Activated B cell treated with CpG ODN at 0.5 μM for 24 hours (primary cell): ENCODE results near the gene RHOT1. TPM values are rescaled to one million over a fixed set of nuclear protein-coding genes. Genes with fewer than 3 reads are reported as not detected.
"Not testable (repeated sequence)": the region's sequence is repeated elsewhere in the genome, so short reads cannot be mapped to it uniquely, and the experiment has no call there.

Source experiments
- ATAC-seq: fragments of 200-7000 bp; cut with Tn5 transposase; one replicate; pipeline ENCODE4 v1.10.0; 2021; ENCODE audit warnings: low read depth, mild to moderate bottlenecking, moderate library complexity
- CTCF ChIA-PET: fragments of 350-600 bp; sonication (Branson Sonifier 250); formaldehyde crosslinking; loops from one replicate; lab custom pipeline; 2021; ENCODE audit warnings: antibody characterized with exemption; lab: Charles Lee
- POLR2A ChIA-PET: fragments of 350-600 bp; sonication (Branson Sonifier 250); formaldehyde crosslinking; loops from one replicate; lab custom pipeline; 2021; ENCODE audit warnings: antibody characterized with exemption; lab: Charles Lee
- DNase-seq: peaks from one replicate; pipeline ENCODE4 v3.0.0; 2022
- H3K27ac Mint-ChIP-seq: one replicate; pipeline ENCODE4 v1.8.0; 2020; ENCODE audit warnings: mixed read lengths
- H3K27me3 Mint-ChIP-seq: one replicate; pipeline ENCODE4 v1.8.0; 2021; ENCODE audit warnings: mixed read lengths
- H3K36me3 Mint-ChIP-seq: one replicate; pipeline ENCODE4 v1.8.0; 2021; ENCODE audit warnings: low read depth, mixed read lengths
- H3K4me1 Mint-ChIP-seq: one replicate; pipeline ENCODE4 v1.8.0; 2021; ENCODE audit warnings: mixed read lengths
- H3K4me3 Mint-ChIP-seq: one replicate; pipeline ENCODE4 v1.8.0; 2020; ENCODE audit warnings: mild to moderate bottlenecking, mixed read lengths
- H3K9me3 Mint-ChIP-seq: one replicate; pipeline ENCODE4 v1.8.0; 2020; ENCODE audit warnings: mixed read lengths
- intact Hi-C: fragments of 100-400 bp; cut with micrococcal nuclease; formaldehyde crosslinking; loops from one replicate; pipeline ENCODE4 v1.15.1; 2024
- total RNA-seq: library from RNA; stranded (reverse); gene quantifications from 2 replicates; pipeline ENCODE4 v1.2.3, GENCODE V29; 2022
- TF ChIP-seq, protein P1 (sequence below): fragments of 200-600 bp; IDR thresholded peaks from one replicate; pipeline ENCODE4 v1.8.0; 2022; ENCODE audit warnings: antibody characterized with exemption, mild to moderate bottlenecking

RHOT1 gene
- total RNA-seq, 1 donor from 2014 or later, result 16.2 TPM

DNA sequence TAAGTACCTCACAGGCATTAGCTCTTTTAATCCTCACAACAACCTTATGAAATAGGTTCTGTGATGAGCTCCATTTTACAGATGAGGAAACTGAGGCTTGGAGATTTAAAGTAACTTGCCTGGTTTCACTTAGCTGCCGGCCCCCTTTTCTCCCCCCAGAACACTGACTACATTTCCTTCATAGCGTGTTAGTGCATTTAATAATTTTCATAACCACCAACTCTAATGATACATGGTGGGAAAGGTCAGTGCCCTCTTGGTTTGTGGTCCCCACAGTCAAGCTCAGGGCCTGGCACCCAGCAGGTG lies 16.5 kb upstream of the RHOT1 start:
- Mint-ChIP-seq H3K4me3 (no peak overlapping the region), H3K27ac (no peak overlapping the region), H3K27me3 (peaks cover under 1% of the 10 kb centered on the region), H3K36me3 (peaks cover 3% of the 10 kb centered on the region), H3K4me1 (peaks cover 21% of the 10 kb centered on the region), H3K9me3 (no peaks in the 10 kb centered on the region)
- POLR2A ChIA-PET, result interaction anchor here (0.7 kb wide), 1 partner anchor 212 kb away, joined by 3 read pairs; no protein-coding TSS in a partner anchor
- no peak for DNase-seq
- intact Hi-C loops, result no loop called here
- CTCF ChIA-PET, result interaction anchor here (2.7 kb wide), 1 partner anchor 14 kb away, joined by 8 read pairs; no protein-coding TSS in a partner anchor
- TF ChIP-seq, protein P1, sequence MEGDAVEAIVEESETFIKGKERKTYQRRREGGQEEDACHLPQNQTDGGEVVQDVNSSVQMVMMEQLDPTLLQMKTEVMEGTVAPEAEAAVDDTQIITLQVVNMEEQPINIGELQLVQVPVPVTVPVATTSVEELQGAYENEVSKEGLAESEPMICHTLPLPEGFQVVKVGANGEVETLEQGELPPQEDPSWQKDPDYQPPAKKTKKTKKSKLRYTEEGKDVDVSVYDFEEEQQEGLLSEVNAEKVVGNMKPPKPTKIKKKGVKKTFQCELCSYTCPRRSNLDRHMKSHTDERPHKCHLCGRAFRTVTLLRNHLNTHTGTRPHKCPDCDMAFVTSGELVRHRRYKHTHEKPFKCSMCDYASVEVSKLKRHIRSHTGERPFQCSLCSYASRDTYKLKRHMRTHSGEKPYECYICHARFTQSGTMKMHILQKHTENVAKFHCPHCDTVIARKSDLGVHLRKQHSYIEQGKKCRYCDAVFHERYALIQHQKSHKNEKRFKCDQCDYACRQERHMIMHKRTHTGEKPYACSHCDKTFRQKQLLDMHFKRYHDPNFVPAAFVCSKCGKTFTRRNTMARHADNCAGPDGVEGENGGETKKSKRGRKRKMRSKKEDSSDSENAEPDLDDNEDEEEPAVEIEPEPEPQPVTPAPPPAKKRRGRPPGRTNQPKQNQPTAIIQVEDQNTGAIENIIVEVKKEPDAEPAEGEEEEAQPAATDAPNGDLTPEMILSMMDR, result no peak
- ATAC-seq, result no peak

DNA sequence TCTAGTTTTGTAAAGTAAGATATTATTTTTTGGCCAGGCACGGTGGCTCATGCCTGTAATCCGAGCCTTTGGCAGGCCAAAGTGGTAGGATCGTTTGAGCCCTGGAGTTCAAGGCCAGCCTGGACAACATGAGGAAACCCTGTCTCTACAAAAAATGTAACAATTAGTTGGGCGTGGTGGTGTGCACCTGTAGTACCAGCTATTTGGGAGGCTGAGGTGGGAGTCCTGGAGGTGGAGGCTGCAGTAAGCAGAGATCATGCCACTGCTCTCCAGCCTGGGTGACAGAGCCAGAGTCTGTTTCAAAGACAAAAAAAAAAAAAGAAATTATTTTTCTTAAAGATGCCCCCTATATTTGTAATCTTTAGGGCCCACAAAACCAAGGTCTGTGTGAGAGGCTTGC lies 16.0 kb upstream of the RHOT1 start:
- DNase-seq (no peak), ATAC-seq (no peak)
- H3K4me3 Mint-ChIP-seq, result no peak overlapping the region
- no peaks in the 10 kb centered on the region for H3K27me3 Mint-ChIP-seq
- POLR2A ChIA-PET, result interaction anchor here (2.2 kb wide), 1 partner anchor 16 kb away, joined by 5 read pairs; the partner anchor contains the start of gene RHOT1
- intact Hi-C loops, result no loop called here
- CTCF ChIA-PET, result interaction anchor here (2.7 kb wide), 1 partner anchor 13 kb away, joined by 8 read pairs; no protein-coding TSS in a partner anchor
- TF ChIP-seq, protein P1, result no peak
- H3K36me3 Mint-ChIP-seq, result peaks cover 3% of the 10 kb centered on the region
- H3K4me1 Mint-ChIP-seq, result peaks cover 21% of the 10 kb centered on the region
- no peaks in the 10 kb centered on the region for H3K9me3 Mint-ChIP-seq
- no peak overlapping the region for H3K27ac Mint-ChIP-seq

DNA sequence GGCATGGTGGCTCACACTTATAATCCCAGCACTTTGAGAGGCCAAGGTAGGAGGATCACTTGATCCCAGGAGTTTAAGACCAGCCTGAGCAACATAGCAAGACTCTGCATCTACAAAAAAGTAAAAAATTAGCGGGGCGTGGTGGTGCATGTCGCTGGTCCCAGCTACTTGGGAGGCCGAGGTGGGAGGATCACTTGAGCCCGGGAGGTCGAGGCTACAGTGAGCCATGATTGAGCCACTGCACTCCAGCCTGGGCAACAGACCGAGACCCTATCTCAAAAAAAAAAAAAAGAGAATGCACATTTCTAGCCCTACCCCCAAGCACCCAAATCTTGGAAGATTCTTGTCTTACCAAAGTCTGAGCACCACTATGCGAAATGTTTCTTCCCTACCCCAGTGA lies 15.6 kb upstream of the RHOT1 start:
- H3K36me3 Mint-ChIP-seq, result peaks cover 3% of the 10 kb centered on the region
- peak overlapping the region; percentile 96 for H3K4me3 Mint-ChIP-seq
- TF ChIP-seq, protein P1, result no peak
- ATAC-seq (no peak), DNase-seq (no peak)
- H3K27me3 Mint-ChIP-seq, result no peaks in the 10 kb centered on the region
- no peaks in the 10 kb centered on the region for H3K9me3 Mint-ChIP-seq
- ChIA-PET POLR2A (interaction anchor here (0.6 to 2.2 kb wide), 2 partner anchors 16 to 1031 kb away, joined by 3 to 5 read pairs; partner anchors contain the start of gene RHOT1), CTCF (interaction anchor here (2.7 kb wide), 1 partner anchor 13 kb away, joined by 8 read pairs; no protein-coding TSS in a partner anchor)
- intact Hi-C loops, result loop anchor here (1.0 kb wide), 1 partner anchor 16 kb away; the partner anchor contains the start of gene RHOT1
- H3K27ac Mint-ChIP-seq, result peak overlapping the region; percentile 95
- peaks cover 21% of the 10 kb centered on the region for H3K4me1 Mint-ChIP-seq

DNA sequence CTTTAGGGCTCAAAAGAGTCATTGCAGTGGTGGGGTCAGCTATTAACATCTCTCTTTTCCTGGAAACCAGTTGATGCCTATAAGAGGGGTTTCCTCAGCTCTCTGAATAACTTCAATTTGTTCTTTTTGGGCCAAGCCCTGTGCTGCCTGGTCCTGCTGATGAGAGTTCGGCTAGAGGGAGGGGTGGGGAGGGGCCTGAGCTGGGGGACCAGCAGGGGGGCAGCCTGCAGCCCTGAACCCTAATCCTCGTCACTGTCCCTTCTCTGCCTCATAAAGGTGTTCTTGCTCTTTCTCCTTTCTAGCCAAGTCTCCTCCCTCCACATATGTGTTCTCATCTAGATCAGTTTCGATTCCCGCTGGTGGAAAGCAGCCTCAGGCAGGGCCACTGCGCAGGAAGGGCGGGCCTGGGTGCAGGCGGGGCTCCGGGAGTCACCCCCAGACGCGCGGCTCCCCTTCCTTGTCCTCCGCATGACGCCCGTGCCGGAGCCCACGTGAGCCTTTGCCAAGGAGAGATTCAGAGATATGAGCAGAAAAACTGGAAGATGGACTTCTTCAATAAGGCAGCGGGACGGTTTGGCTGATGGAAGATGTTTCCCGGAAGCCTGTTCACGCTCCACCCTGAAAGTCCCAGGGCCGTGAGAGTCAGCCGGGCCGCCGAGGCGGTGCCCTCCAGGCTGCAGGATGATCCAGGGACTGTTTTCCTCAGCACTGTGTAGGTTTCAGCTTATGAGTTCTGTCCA lies 15.0 kb upstream of the RHOT1 start:
- TF ChIP-seq, protein P1, result no peak
- Mint-ChIP-seq H3K27me3 (no peaks in the 10 kb centered on the region), H3K9me3 (no peaks in the 10 kb centered on the region), H3K4me3 (peak overlapping the region; percentile 96), H3K27ac (peak overlapping the region; percentile 95), H3K36me3 (peaks cover 3% of the 10 kb centered on the region), H3K4me1 (peaks cover 21% of the 10 kb centered on the region)
- DNase-seq (peak; percentile 54), ATAC-seq (peak; percentile 95)
- intact Hi-C loops, result loop anchor here (1.0 kb wide), 1 partner anchor 15 kb away; the partner anchor contains the start of gene RHOT1
- CTCF ChIA-PET, result interaction anchor here (1.5 kb wide), 1 partner anchor 12 kb away, joined by 12 read pairs; no protein-coding TSS in a partner anchor
- POLR2A ChIA-PET, result interaction anchor here (0.6 to 2.2 kb wide), 2 partner anchors 15 to 1032 kb away, joined by 3 to 5 read pairs; partner anchors contain the start of gene RHOT1

- H3K36me3 Mint-ChIP-seq, H3K9me3 Mint-ChIP-seq, intact Hi-C loops, H3K27me3 Mint-ChIP-seq, ATAC-seq, DNase-seq: not testable (repeated sequence)
- ChIA-PET CTCF (interaction anchor here (1.5 kb wide), 1 partner anchor 11 kb away, joined by 12 read pairs; no protein-coding TSS in a partner anchor), POLR2A (interaction anchor here (0.7 to 2.2 kb wide), 3 partner anchors 10 to 724 kb away, joined by 3 to 5 read pairs (median 3); partner anchors contain the start of gene RHOT1)
- H3K4me1 Mint-ChIP-seq, result peaks cover 21% of the 10 kb centered on the region
- peak overlapping the region; percentile 24 for H3K27ac Mint-ChIP-seq
- peak overlapping the region; percentile 96 for H3K4me3 Mint-ChIP-seq
These were observed 13.8 kb upstream of the RHOT1 start for GRCh38 chr17:32128470-32128869.

DNA sequence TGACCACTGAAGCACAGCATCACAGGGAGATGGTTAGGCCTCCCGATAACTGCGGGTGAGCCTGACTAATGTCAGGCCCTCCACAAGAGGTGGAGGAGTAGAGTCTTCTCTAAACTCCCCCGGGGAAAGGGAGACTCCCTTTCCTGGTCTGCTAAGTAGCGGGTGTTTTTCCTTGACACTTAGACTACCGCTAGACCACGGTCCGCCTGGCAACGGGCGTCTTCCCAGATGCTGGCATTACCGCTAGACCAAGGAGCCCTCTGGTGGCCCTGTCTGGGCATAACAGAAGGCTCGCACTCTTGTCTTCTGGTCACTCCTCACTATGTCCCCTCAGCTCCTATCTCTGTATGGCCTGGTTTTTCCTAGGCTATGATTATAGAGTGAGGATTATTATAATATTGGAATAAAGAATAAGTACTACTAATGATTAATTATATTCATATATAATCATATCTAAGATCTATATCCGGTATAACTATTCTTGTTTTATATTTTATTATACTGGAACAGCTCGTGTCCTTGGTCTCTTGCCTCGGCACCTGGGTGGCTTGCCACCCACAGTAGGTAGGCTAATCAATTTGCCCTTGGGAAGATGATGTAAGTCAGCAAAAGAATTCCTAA lies 6.7 kb upstream of the RHOT1 start:
- H3K4me1 Mint-ChIP-seq, POLR2A ChIA-PET, DNase-seq, H3K27ac Mint-ChIP-seq, H3K27me3 Mint-ChIP-seq, H3K9me3 Mint-ChIP-seq, ATAC-seq, H3K36me3 Mint-ChIP-seq, H3K4me3 Mint-ChIP-seq: not testable (repeated sequence)
- intact Hi-C loops, result loop anchor here (5.0 to 10.0 kb wide), 2 partner anchors 68 to 151 kb away; no protein-coding TSS in a partner anchor
- CTCF ChIA-PET, result interaction anchor here (1.3 kb wide), 1 partner anchor 31 kb away, joined by 4 read pairs; no protein-coding TSS in a partner anchor
